Keratinocyte (primary cell): ENCODE data around the gene IGF2BP1.

ENCODE experiments used
- CTCF ChIP-seq, 3 experiments: IDR thresholded peaks in 1 of 3; conservative IDR thresholded peaks in 1 of 3; optimal IDR thresholded peaks in 1 of 3; 2 replicates in 2 of 3; 3 replicates in 1 of 3; pipeline versions ENCODE3 to v1.5.1; 2011; ENCODE audit warnings: low read length in 3 of 3, mild to moderate bottlenecking in 3 of 3, moderate library complexity in 2 of 3, control low read depth in 1 of 3, inconsistent platforms in 1 of 3; ENCODE audit not compliant: insufficient read depth in 2 of 3; ENCODE audit errors: extremely low read depth in 1 of 3
- EZH2 ChIP-seq: IDR thresholded peaks from one replicate; pipeline ENCODE4 v1.6.1; 2012; ENCODE audit warnings: inconsistent platforms, mild to moderate bottlenecking, low read length, moderate library complexity

GRCh38 chr17:49086316-49086605, 89.1 kb downstream of the IGF2BP1 start:
- TF ChIP-seq CTCF (optimal IDR thresholded peaks at IDR 0.05 in 1 of 3, IDR thresholded peaks at IDR 0.05 in 1 of 3, conservative IDR thresholded peaks at IDR 0.05 in 1 of 3; ENCODE audit: extremely low read depth in 1 of 3, insufficient read depth in 2 of 3, low read length in 3 of 3), result no peak
- no peak for TF ChIP-seq EZH2
